ENCODE results near the gene ABCC9.

Gene ABCC9

DNA sequence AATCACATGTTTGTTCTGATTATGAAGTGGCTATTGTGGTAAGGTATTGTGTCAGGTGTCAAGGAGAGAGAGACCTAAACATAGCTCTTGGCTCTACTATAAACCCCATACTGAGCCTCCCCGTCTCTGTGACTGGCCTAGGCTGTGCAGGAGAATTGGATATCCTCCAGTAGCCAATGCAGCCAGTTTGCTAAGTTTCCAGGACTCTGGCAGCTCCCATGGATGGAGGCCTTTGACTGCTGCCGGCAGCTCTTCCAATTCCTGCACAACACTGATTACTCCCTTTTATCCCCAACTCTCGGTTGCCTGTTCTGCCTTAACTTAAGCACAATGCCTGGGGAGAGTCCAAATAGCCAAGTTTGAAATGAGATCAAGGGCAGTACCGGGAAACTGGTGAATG, 59.3 kb downstream of the ABCC9 start:
- no peak for TF ChIP-seq NFRKB (IDR thresholded peaks at IDR 0.05)
- TF ChIP-seq ELF4 (IDR thresholded peaks at IDR 0.05): no peak
- no peak for TF ChIP-seq FOXK2 (IDR thresholded peaks at IDR 0.05)
- TF ChIP-seq ZNF384 (IDR thresholded peaks at IDR 0.05): no peak
- TF ChIP-seq L3MBTL2 (conservative IDR thresholded peaks at IDR 0.05): no peak
- TF ChIP-seq FOXA1 (IDR thresholded peaks at IDR 0.05): no peak
- no peak for TF ChIP-seq SUZ12 (IDR thresholded peaks at IDR 0.05)
- TF ChIP-seq, protein P1, sequence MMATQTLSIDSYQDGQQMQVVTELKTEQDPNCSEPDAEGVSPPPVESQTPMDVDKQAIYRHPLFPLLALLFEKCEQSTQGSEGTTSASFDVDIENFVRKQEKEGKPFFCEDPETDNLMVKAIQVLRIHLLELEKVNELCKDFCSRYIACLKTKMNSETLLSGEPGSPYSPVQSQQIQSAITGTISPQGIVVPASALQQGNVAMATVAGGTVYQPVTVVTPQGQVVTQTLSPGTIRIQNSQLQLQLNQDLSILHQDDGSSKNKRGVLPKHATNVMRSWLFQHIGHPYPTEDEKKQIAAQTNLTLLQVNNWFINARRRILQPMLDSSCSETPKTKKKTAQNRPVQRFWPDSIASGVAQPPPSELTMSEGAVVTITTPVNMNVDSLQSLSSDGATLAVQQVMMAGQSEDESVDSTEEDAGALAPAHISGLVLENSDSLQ (IDR thresholded peaks at IDR 0.05): no peak
- TF ChIP-seq HDGF (IDR thresholded peaks at IDR 0.05; ENCODE audit: borderline replicate concordance): no peak
- no peak for TF ChIP-seq CTBP1 (IDR thresholded peaks at IDR 0.05; ENCODE audit: borderline replicate concordance)
- TF ChIP-seq ARNT (IDR thresholded peaks at IDR 0.05): no peak
- POLR2A ChIA-PET: no interaction called here
- DNase-seq (ENCODE audit: extremely low spot score): no peak
- CTCF ChIA-PET: interaction anchor here (0.7 to 0.8 kb wide), 2 partner anchors 120 to 185 kb away, joined by 3 read pairs; no protein-coding TSS in a partner anchor

- TF ChIP-seq BHLHE40 (IDR thresholded peaks at IDR 0.05; ENCODE audit: borderline replicate concordance) (no peak), ZNF384 (IDR thresholded peaks at IDR 0.05) (no peak), TARDBP (IDR thresholded peaks at IDR 0.05) (no peak), FOXA1 (IDR thresholded peaks at IDR 0.05) (no peak), CTBP1 (IDR thresholded peaks at IDR 0.05; ENCODE audit: borderline replicate concordance) (no peak), NFRKB (IDR thresholded peaks at IDR 0.05) (no peak), ELF4 (IDR thresholded peaks at IDR 0.05) (no peak), L3MBTL2 (conservative IDR thresholded peaks at IDR 0.05) (no peak), SP1 (IDR thresholded peaks at IDR 0.05) (no peak), HDGF (IDR thresholded peaks at IDR 0.05; ENCODE audit: borderline replicate concordance) (no peak), LEF1 (IDR thresholded peaks at IDR 0.05; ENCODE audit: borderline replicate concordance) (no peak), FOXM1 (IDR thresholded peaks at IDR 0.05; ENCODE audit: borderline replicate concordance) (no peak)
- TF ChIP-seq, protein P1 (IDR thresholded peaks at IDR 0.05): no peak
- ChIA-PET POLR2A (no interaction called here), CTCF (no interaction called here)
- DNase-seq (ENCODE audit: extremely low spot score): no peak
Observed at GRCh38 chr12:21879312-21879711, 61.9 kb downstream of the ABCC9 start.

DNA sequence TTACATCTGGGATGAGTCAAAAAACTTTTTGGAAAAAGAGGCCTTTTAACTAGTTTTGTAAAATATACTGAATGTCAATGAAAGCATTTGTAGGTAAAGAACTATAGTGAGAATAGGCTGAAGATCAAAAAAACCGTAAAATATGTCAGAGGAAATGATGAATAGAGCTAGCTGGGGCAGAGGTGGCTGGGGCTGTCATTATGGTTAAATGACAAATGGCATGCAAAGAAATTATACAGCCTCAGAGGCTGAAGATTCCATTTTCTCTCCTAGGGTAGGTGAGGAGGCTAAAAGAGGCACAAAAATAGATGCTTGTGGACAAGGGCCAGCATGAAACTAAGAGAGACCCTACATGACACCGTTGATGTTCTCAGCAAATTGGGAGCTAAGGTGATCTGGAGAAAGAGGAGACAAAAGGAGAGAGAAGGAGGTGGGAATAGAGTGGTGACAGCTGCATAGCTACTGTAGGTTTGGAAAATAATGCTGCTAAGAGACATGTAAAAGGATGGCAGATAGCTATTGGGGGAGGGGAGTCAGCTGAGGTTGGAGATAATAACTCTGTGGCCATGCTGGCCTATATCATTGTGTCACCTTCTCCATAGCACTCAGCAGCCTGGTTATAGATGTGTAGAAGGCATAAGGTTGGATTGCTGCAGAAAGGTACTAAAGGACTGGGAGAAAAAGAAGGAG, 63.8 kb downstream of the ABCC9 start:
- ChIA-PET POLR2A (no interaction called here), CTCF (no interaction called here)
- TF ChIP-seq, protein P1 (IDR thresholded peaks at IDR 0.05): peak; percentile 48; the same call in 1 of the 2 replicates
- TF ChIP-seq FOXM1 (IDR thresholded peaks at IDR 0.05; ENCODE audit: borderline replicate concordance): no peak
- DNase-seq (ENCODE audit: extremely low spot score): no peak

DNA sequence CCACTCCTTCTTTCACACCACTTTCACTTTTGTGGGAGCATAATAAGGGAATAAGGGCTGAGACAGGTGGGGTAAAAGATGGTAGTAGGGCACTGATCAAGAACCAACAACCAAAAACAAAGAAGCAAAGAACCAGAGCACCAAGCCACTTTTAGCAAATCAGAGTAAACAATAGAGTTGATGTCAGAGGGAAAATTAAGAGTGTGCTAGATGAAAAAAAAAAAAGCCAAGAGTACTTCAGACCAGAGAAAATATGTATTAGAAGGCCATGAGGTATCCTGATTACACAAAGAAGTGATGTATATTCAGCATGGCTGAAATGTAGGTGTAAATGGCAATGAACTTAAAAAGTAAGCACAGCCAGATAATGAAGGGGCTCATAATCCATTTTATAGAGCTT, 75.4 kb downstream of the ABCC9 start:
- CTCF ChIA-PET: no interaction called here
- DNase-seq (ENCODE audit: extremely low spot score): no peak
- POLR2A ChIA-PET: no interaction called here
- TF ChIP-seq, protein P1 (IDR thresholded peaks at IDR 0.05): no peak
- TF ChIP-seq ELF4 (IDR thresholded peaks at IDR 0.05): no peak
- no peak for TF ChIP-seq ZNF384 (IDR thresholded peaks at IDR 0.05)
- no peak for TF ChIP-seq SP1 (IDR thresholded peaks at IDR 0.05)
- TF ChIP-seq FOXA1 (IDR thresholded peaks at IDR 0.05): no peak

DNA sequence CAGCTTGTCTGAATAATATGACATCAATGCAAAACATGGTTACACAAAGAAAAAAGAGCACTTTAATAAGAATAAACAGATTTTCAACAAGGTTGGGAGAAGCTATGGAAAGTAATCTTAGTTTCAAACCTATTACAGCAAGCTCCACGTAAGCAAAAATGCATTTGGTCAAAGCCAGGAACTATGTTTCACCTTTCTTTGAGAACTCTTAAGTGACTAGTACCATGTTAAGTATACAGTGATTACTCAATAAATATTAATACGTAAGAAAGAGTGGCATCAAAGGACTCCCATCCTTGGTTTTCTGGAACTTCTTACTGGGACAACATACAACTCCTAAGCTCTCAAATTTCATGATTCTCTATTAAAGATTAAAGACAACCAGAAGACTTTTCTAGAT, 80.7 kb downstream of the ABCC9 start:
- no peak for DNase-seq (ENCODE audit: extremely low spot score)
- TF ChIP-seq HDGF (IDR thresholded peaks at IDR 0.05; ENCODE audit: borderline replicate concordance): no peak
- TF ChIP-seq FOXM1 (IDR thresholded peaks at IDR 0.05; ENCODE audit: borderline replicate concordance): no peak
- no peak for TF ChIP-seq SUZ12 (IDR thresholded peaks at IDR 0.05)
- ChIA-PET CTCF (no interaction called here), POLR2A (no interaction called here)

- TF ChIP-seq NFRKB (IDR thresholded peaks at IDR 0.05) (no peak), FOXA1 (IDR thresholded peaks at IDR 0.05) (no peak), SP1 (IDR thresholded peaks at IDR 0.05) (no peak), ARNT (IDR thresholded peaks at IDR 0.05) (no peak), ZNF384 (IDR thresholded peaks at IDR 0.05) (no peak)
- POLR2A ChIA-PET: no interaction called here
- DNase-seq (ENCODE audit: extremely low spot score): no peak
- CTCF ChIA-PET: no interaction called here
Observed at GRCh38 chr12:21860128-21860527, 81.1 kb downstream of the ABCC9 start.

- ChIA-PET CTCF (no interaction called here), POLR2A (no interaction called here)
- no peak for DNase-seq (ENCODE audit: extremely low spot score)
- TF ChIP-seq FOXA1 (IDR thresholded peaks at IDR 0.05) (no peak), SUZ12 (IDR thresholded peaks at IDR 0.05) (no peak), FOXK2 (IDR thresholded peaks at IDR 0.05) (no peak), ELF4 (IDR thresholded peaks at IDR 0.05) (no peak), BHLHE40 (IDR thresholded peaks at IDR 0.05; ENCODE audit: borderline replicate concordance) (no peak), CTBP1 (IDR thresholded peaks at IDR 0.05; ENCODE audit: borderline replicate concordance) (no peak), SP1 (IDR thresholded peaks at IDR 0.05) (no peak), TARDBP (IDR thresholded peaks at IDR 0.05) (no peak), NFRKB (IDR thresholded peaks at IDR 0.05) (no peak), LEF1 (IDR thresholded peaks at IDR 0.05; ENCODE audit: borderline replicate concordance) (no peak)
- TF ChIP-seq, protein P1 (IDR thresholded peaks at IDR 0.05): no peak
Observed at GRCh38 chr12:21852251-21852650, 89.0 kb downstream of the ABCC9 start.

Data from HEK293T (cell line).